ENCODE measurements around the gene HDGF. TPM values are rescaled to one million over a fixed set of nuclear protein-coding genes. Genes with fewer than 3 reads are reported as not detected.
A peak's percentile ranks its signal among the peaks of the same experiment; 100 is the strongest.

HDGF gene
- total RNA-seq (2021; fragmentation: NEBNext Ultra II Directional; extraction: Animal tissue kit (Norgen Biotek cat#: 25700)), result 391 and 395 TPM in 2 replicates
- polyA plus RNA-seq (2011; rRNA removed), result 132 and 145 TPM in 2 replicates
- polyA plus RNA-seq (2011; cell fraction: cytosol; rRNA removed), result 180 TPM
- polyA plus RNA-seq (2011; cell fraction: nucleus; rRNA removed), result 141 TPM
- 267 to 330 TPM (median 294 TPM) in 4 replicates for polyA plus RNA-seq (2012, experiment 1 of 2)
- 483 TPM for polyA plus RNA-seq (2012, experiment 2 of 2)
- 238 TPM for polyA plus RNA-seq (2013, experiment 1 of 2)
- 239 TPM for polyA plus RNA-seq (2013, experiment 2 of 2)
- 125 and 126 TPM in 2 replicates for polyA minus RNA-seq (2011; rRNA and poly(A)+ RNA removed)
- polyA minus RNA-seq (2011; cell fraction: cytosol; rRNA and poly(A)+ RNA removed), result 107 TPM
- 57.3 TPM for polyA minus RNA-seq (2011; cell fraction: nucleus; rRNA and poly(A)+ RNA removed)
- long read RNA-seq, experiment 1, transcript HDGF-201 (6 exons, 2,380 nt), result major isoform, 23 of 371 reads
- long read RNA-seq, experiment 1, partial matches to known transcripts, result 151 of 371 reads
- long read RNA-seq, experiment 1, other reads (novel, unspliced or antisense), result 195 of 371 reads
- long read RNA-seq, experiment 2, transcript HDGF-202 (6 exons, 960 nt), result major isoform, 5 of 24 reads
- long read RNA-seq, experiment 2, partial matches to known transcripts, result 4 of 24 reads
- long read RNA-seq, experiment 2, other reads (novel, unspliced or antisense), result 13 of 24 reads

GRCh38 chr1:156751451-156751756 lies at the start of gene HDGF:
HDGF (minus strand) TSS chr1:156751675; CDS start chr1:156751429, 246 bp downstream.
- peak within 1 kb of the TSS; percentile 97 for H4K8ac ChIP-seq (ENCODE audit: extremely low read depth, insufficient read depth, low read length)
- H3K18ac ChIP-seq (ENCODE audit: extremely low read depth, low read length), result peak within 1 kb of the TSS; percentile 86
- H2AFZ ChIP-seq (ENCODE audit: low read length), result peak within 1 kb of the TSS; percentile 59; the same call in 1 of the 2 replicates
- ChIA-PET CTCF (ENCODE audit: partially characterized antibody) (interaction anchor here (1.0 to 3.2 kb wide), 8 partner anchors 9 to 124 kb away, joined by 3 to 26 read pairs (median 4); partner anchors contain the start of gene NTRK1), POLR2A (ENCODE audit: partially characterized antibody) (interaction anchor here (1.0 to 8.8 kb wide), 27 partner anchors 10 to 110 kb away, joined by 3 to 121 read pairs (median 4); partner anchors contain the start of genes BCAN, ISG20L2, METTL25B and MRPL24)
- H3K4me3 ChIP-seq (ENCODE audit: extremely low read depth in 1 of 4, insufficient read depth in 2 of 4, low read depth in 3 of 4, low read length in 4 of 4), result peak within 1 kb of the TSS; percentile 86 to 100 (median 95)
- peak within 1 kb of the TSS; percentile 79 for H2BK5ac ChIP-seq (ENCODE audit: low read depth, low read length)
- H3K36me3 ChIP-seq (ENCODE audit: control insufficient read depth in 2 of 4, insufficient read depth in 4 of 4, low read length in 3 of 4), result no peaks in the 10 kb centered on the region
- no peak within 1 kb of the TSS for H2BK20ac ChIP-seq (ENCODE audit: low read length)
- peak within 1 kb of the TSS; percentile 82; the same call in 1 of the 2 replicates for H2BK12ac ChIP-seq (ENCODE audit: low read depth, low read length)
- H3K23ac ChIP-seq (ENCODE audit: insufficient read length), result no peak within 1 kb of the TSS
- H3K14ac ChIP-seq (ENCODE audit: insufficient read length), result peak within 1 kb of the TSS; percentile 35
- H3K4me2 ChIP-seq (ENCODE audit: insufficient read depth in 1 of 2, low read depth in 2 of 2, low read length in 2 of 2), result peak within 1 kb of the TSS; percentile 91 to 99
- H2AK5ac ChIP-seq (ENCODE audit: low read depth, low read length), result no peak within 1 kb of the TSS
- H3K27ac ChIP-seq (ENCODE audit: low read depth, low read length), result peak within 1 kb of the TSS; percentile 96
- peaks cover 11% of the 10 kb centered on the region for H3K79me1 ChIP-seq (ENCODE audit: low read depth, low read length)
- peak within 1 kb of the TSS; percentile 90 for H3K56ac ChIP-seq (replicated peaks; ENCODE audit: insufficient read length, low read depth, low read length)
- peak within 1 kb of the TSS; percentile 85 for H4K5ac ChIP-seq (ENCODE audit: insufficient read length, low read depth, low read length)
- H2BK120ac ChIP-seq (replicated peaks; ENCODE audit: low read depth, low read length), result peak within 1 kb of the TSS; percentile 41
- H3K79me2 ChIP-seq (ENCODE audit: control insufficient read depth in 1 of 2, insufficient read depth in 2 of 2, low read length in 2 of 2), result peaks cover 23 to 55% of the 10 kb centered on the region in 2 experiments
- H3K9me3 ChIP-seq (ENCODE audit: insufficient read depth in 2 of 2, low read depth in 1 of 2, low read length in 1 of 2), result no peaks in the 10 kb centered on the region
- H3K27me3 ChIP-seq (replicated peaks in 1 of 4; ENCODE audit: control insufficient read depth in 3 of 4, extremely low read depth in 1 of 4, insufficient read depth in 3 of 4, low read length in 3 of 4), result no peaks in the 10 kb centered on the region
- H3K23me2 ChIP-seq (ENCODE audit: low read depth, low read length), result peaks cover 12% of the 10 kb centered on the region
- peak within 1 kb of the TSS; percentile 89 for H4K91ac ChIP-seq (replicated peaks; ENCODE audit: insufficient read length, low read length)
- peak within 1 kb of the TSS; percentile 96 to 97 (median 96) for H3K9ac ChIP-seq (replicated peaks in 1 of 4; ENCODE audit: extremely low read depth in 1 of 4, low read depth in 3 of 4, low read length in 3 of 4)
- peak within 1 kb of the TSS; percentile 79 for H3K4ac ChIP-seq (replicated peaks; ENCODE audit: insufficient read length, low read depth, low read length)
- no peak for DNase-seq (ENCODE audit: low read depth in 1 of 2, low spot score in 2 of 2)
- WGBS, 2 experiments (ENCODE audit: extremely low coverage in 1 of 2, insufficient coverage in 1 of 2, insufficient read length in 1 of 2, insufficient replicate concordance in 2 of 2, low coverage in 1 of 2, low lambda C conversion rate in 2 of 2, missing lambda C conversion rate in 1 of 2), result 0% methylated on average over 23 of the region's 48 CpGs; no CpG with 5 or more reads in 1 of the 2 experiments
- no peak for FAIRE-seq
- peak within 1 kb of the TSS; percentile 82; the same call in 1 of the 2 replicates for H2BK15ac ChIP-seq (ENCODE audit: low read length)
- peaks cover 27 to 37% (median 29%) of the 10 kb centered on the region in 4 experiments for H3K4me1 ChIP-seq (replicated peaks in 1 of 4; ENCODE audit: control insufficient read depth in 3 of 4, insufficient read depth in 4 of 4, low read length in 3 of 4)
- peaks cover 0 to 3% of the 10 kb centered on the region in 2 experiments for H4K20me1 ChIP-seq (replicated peaks in 1 of 2; ENCODE audit: control insufficient read depth in 1 of 2, insufficient read depth in 2 of 2, low read length in 2 of 2)
- TF ChIP-seq, protein P1, sequence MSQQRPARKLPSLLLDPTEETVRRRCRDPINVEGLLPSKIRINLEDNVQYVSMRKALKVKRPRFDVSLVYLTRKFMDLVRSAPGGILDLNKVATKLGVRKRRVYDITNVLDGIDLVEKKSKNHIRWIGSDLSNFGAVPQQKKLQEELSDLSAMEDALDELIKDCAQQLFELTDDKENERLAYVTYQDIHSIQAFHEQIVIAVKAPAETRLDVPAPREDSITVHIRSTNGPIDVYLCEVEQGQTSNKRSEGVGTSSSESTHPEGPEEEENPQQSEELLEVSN (IDR thresholded peaks at IDR 0.05), result no peak
- TF ChIP-seq POLR2AphosphoS5 (IDR thresholded peaks at IDR 0.05; ENCODE audit: low read depth, low read length) (0 out of 2 replicates have a peak, but pooled peaks have one; percentile 8), SIX5 (IDR thresholded peaks at IDR 0.05; ENCODE audit: low read depth, low read length) (no peak), BRCA1 (IDR thresholded peaks at IDR 0.05; ENCODE audit: low read depth, low read length) (no peak), RBBP5 (IDR thresholded peaks at IDR 0.05; ENCODE audit: borderline replicate concordance, low read depth, low read length) (no peak), SP4 (IDR thresholded peaks at IDR 0.05; ENCODE audit: low read length) (no peak), GTF2F1 (IDR thresholded peaks at IDR 0.05; ENCODE audit: borderline replicate concordance, low read depth, low read length) (no peak), MAFK (IDR thresholded peaks at IDR 0.05; ENCODE audit: low read depth, low read length) (no peak), ATF3 (IDR thresholded peaks at IDR 0.05; ENCODE audit: insufficient read depth, low read depth, low read length) (no peak), KDM5A (IDR thresholded peaks at IDR 0.05; ENCODE audit: low read length) (0 out of 2 replicates have a peak, but pooled peaks have one; percentile 1)

Data from H1 (cell line).